ENCODE data around the gene TBX6. TPM values are rescaled to one million over a fixed set of nuclear protein-coding genes. Genes with fewer than 3 reads are reported as not detected.

The TBX6 gene
- polyA plus RNA-seq, 3 donors from 2014 or later: not detected

GRCh38 chr16:30088237-30088831, 3.4 kb downstream of the TBX6 start:
- no peak for DNase-seq
- Mint-ChIP-seq H3K4me3 (no peak overlapping the region), H3K9me3 (no peaks in the 10 kb centered on the region), H3K27me3 (ENCODE audit: low read depth in 3 of 3) (peaks cover 0 to 8% (median 0%) of the 10 kb centered on the region in 3 donors), H3K4me1 (peaks cover 19 to 20% of the 10 kb centered on the region in 2 donors), H3K27ac (peak overlapping the region in 1 of 6 donors; percentile 49), H3K36me3 (peaks cover 4 to 18% (median 8%) of the 10 kb centered on the region in 3 donors)

GRCh38 chr16:30087181-30087898, 4.4 kb downstream of the TBX6 start:
- Mint-ChIP-seq H3K27ac (peak overlapping the region in 5 of 6 donors; percentile 5 to 76 (median 22)), H3K27me3 (ENCODE audit: low read depth in 3 of 3) (peaks cover 0 to 8% (median 0%) of the 10 kb centered on the region in 3 donors), H3K9me3 (no peaks in the 10 kb centered on the region), H3K36me3 (peaks cover 0 to 22% (median 9%) of the 10 kb centered on the region in 3 donors), H3K4me3 (no peak overlapping the region), H3K4me1 (peaks cover 10 to 15% of the 10 kb centered on the region in 2 donors)
- no peak for DNase-seq

GRCh38 chr16:30086291-30087140, 5.2 kb downstream of the TBX6 start:
- Mint-ChIP-seq H3K27ac (peak overlapping the region in 3 of 6 donors; percentile 5 to 23 (median 22)), H3K36me3 (peaks cover 4 to 24% (median 14%) of the 10 kb centered on the region in 3 donors), H3K27me3 (ENCODE audit: low read depth in 3 of 3) (peaks cover 0 to 4% (median 1%) of the 10 kb centered on the region in 3 donors), H3K4me3 (no peak overlapping the region), H3K4me1 (peaks cover 7% of the 10 kb centered on the region in 2 donors), H3K9me3 (no peaks in the 10 kb centered on the region)
- DNase-seq: no peak

- Mint-ChIP-seq H3K27ac (no peak overlapping the region), H3K27me3 (ENCODE audit: low read depth in 3 of 3) (peaks cover 0 to 4% (median 1%) of the 10 kb centered on the region in 3 donors), H3K4me1 (peaks cover 5 to 7% of the 10 kb centered on the region in 2 donors), H3K36me3 (peaks cover 4 to 24% (median 14%) of the 10 kb centered on the region in 3 donors), H3K4me3 (no peak overlapping the region), H3K9me3 (no peaks in the 10 kb centered on the region)
- no peak for DNase-seq
These were observed 5.9 kb downstream of the TBX6 start for GRCh38 chr16:30085820-30086219.

GRCh38 chr16:30085247-30085646, 6.5 kb downstream of the TBX6 start:
- Mint-ChIP-seq H3K4me1 (peaks cover 5% of the 10 kb centered on the region in 2 donors), H3K27me3 (ENCODE audit: low read depth in 3 of 3) (peaks cover 0 to 4% (median 1%) of the 10 kb centered on the region in 3 donors), H3K9me3 (no peaks in the 10 kb centered on the region), H3K36me3 (peaks cover 4 to 24% (median 14%) of the 10 kb centered on the region in 3 donors), H3K4me3 (no peak overlapping the region), H3K27ac (no peak overlapping the region)
- DNase-seq: no peak

GRCh38 chr16:30084816-30085159, 6.9 kb downstream of the TBX6 start:
- Mint-ChIP-seq H3K27ac (no peak overlapping the region), H3K4me1 (peaks cover 5 to 7% of the 10 kb centered on the region in 2 donors), H3K36me3 (peaks cover 4 to 24% (median 14%) of the 10 kb centered on the region in 3 donors), H3K27me3 (ENCODE audit: low read depth in 3 of 3) (peaks cover 0 to 4% (median 1%) of the 10 kb centered on the region in 3 donors), H3K9me3 (no peaks in the 10 kb centered on the region), H3K4me3 (no peak overlapping the region)
- DNase-seq: no peak

- Mint-ChIP-seq H3K27me3 (ENCODE audit: low read depth in 3 of 3) (peaks cover 0 to 4% (median 1%) of the 10 kb centered on the region in 3 donors), H3K36me3 (peaks cover 4 to 28% (median 14%) of the 10 kb centered on the region in 3 donors), H3K4me1 (peaks cover 5 to 12% of the 10 kb centered on the region in 2 donors), H3K27ac (peak overlapping the region in 1 of 6 donors; percentile 64), H3K9me3 (no peaks in the 10 kb centered on the region), H3K4me3 (no peak overlapping the region)
- no peak for DNase-seq
These were observed 7.5 kb downstream of the TBX6 start for GRCh38 chr16:30084096-30084815.

- Mint-ChIP-seq H3K9me3 (no peaks in the 10 kb centered on the region), H3K27me3 (ENCODE audit: low read depth in 3 of 3) (peaks cover 0 to 4% (median 1%) of the 10 kb centered on the region in 3 donors), H3K4me1 (peaks cover 9 to 15% of the 10 kb centered on the region in 2 donors), H3K27ac (peak overlapping the region in 5 of 6 donors; percentile 17 to 75 (median 60)), H3K36me3 (peaks cover 4 to 28% (median 14%) of the 10 kb centered on the region in 3 donors), H3K4me3 (no peak overlapping the region)
- DNase-seq: no peak
These were observed 8.3 kb downstream of the TBX6 start for GRCh38 chr16:30083216-30084055.

- no peaks in the 10 kb centered on the region for H3K9me3 Mint-ChIP-seq
- no peak for DNase-seq
- H3K36me3 Mint-ChIP-seq: peaks cover 4 to 27% (median 14%) of the 10 kb centered on the region in 3 donors
- no peak overlapping the region for H3K4me3 Mint-ChIP-seq
- peak overlapping the region in 3 of 6 donors; percentile 52 to 75 (median 70) for H3K27ac Mint-ChIP-seq
- peaks cover 0 to 2% (median 1%) of the 10 kb centered on the region in 3 donors for H3K27me3 Mint-ChIP-seq (ENCODE audit: low read depth in 3 of 3)
- peaks cover 17 to 23% of the 10 kb centered on the region in 2 donors for H3K4me1 Mint-ChIP-seq
These were observed 9.1 kb downstream of the TBX6 start for GRCh38 chr16:30082545-30083090.

GRCh38 chr16:30079480-30079879, 12.2 kb downstream of the TBX6 start:
- Mint-ChIP-seq H3K27me3 (ENCODE audit: low read depth in 3 of 3) (peaks cover 7 to 14% (median 9%) of the 10 kb centered on the region in 3 donors), H3K4me1 (peaks cover 43 to 52% of the 10 kb centered on the region in 2 donors), H3K9me3 (no peaks in the 10 kb centered on the region), H3K4me3 (no peak overlapping the region), H3K36me3 (peaks cover 4 to 24% (median 14%) of the 10 kb centered on the region in 3 donors), H3K27ac (peak overlapping the region in 4 of 6 donors; percentile 16 to 64 (median 30))
- no peak for DNase-seq

- Mint-ChIP-seq H3K9me3 (no peaks in the 10 kb centered on the region), H3K4me1 (peaks cover 42 to 52% of the 10 kb centered on the region in 2 donors), H3K36me3 (peaks cover 4 to 20% (median 10%) of the 10 kb centered on the region in 3 donors), H3K27me3 (ENCODE audit: low read depth in 3 of 3) (peaks cover 7 to 15% (median 9%) of the 10 kb centered on the region in 3 donors), H3K4me3 (no peak overlapping the region), H3K27ac (peak overlapping the region in 2 of 6 donors; percentile 22 to 36)
- no peak for DNase-seq
These were observed 13.0 kb downstream of the TBX6 start for GRCh38 chr16:30078744-30079143.

GRCh38 chr16:30077656-30078055, 14.1 kb downstream of the TBX6 start:
- Mint-ChIP-seq H3K27ac (peak overlapping the region; percentile 52 to 99 (median 96)), H3K27me3 (ENCODE audit: low read depth in 3 of 3) (peaks cover 7 to 15% (median 9%) of the 10 kb centered on the region in 3 donors), H3K9me3 (no peaks in the 10 kb centered on the region), H3K36me3 (peaks cover 4 to 15% (median 6%) of the 10 kb centered on the region in 3 donors), H3K4me1 (peaks cover 40 to 52% of the 10 kb centered on the region in 2 donors), H3K4me3 (peak overlapping the region; percentile 89 to 96 (median 94))
- no peak for DNase-seq

Data from immature natural killer cell (primary cell).